ENCODE data around the gene ELP4. TPM values are rescaled to one million over a fixed set of nuclear protein-coding genes. Genes with fewer than 3 reads are reported as not detected.
"Not testable (repeated sequence)": the region's sequence is repeated elsewhere in the genome, so short reads cannot be mapped to it uniquely, and the experiment has no call there.

The ELP4 gene
- total RNA-seq, 1 donor, result 17.7 TPM

GRCh38 chr11:31740131-31740530 is 230.6 kb downstream of the ELP4 start:
- H3K9me3 ChIP-seq (ENCODE audit: low read depth, low read length), result no peaks in the 10 kb centered on the region
- no peak overlapping the region for H3K4me3 ChIP-seq (ENCODE audit: low read length)
- H3K4me1 ChIP-seq (ENCODE audit: insufficient read depth, low read length), result no peaks in the 10 kb centered on the region
- no peaks in the 10 kb centered on the region for H3K27me3 ChIP-seq (ENCODE audit: insufficient read depth, low read length)

- not testable (repeated sequence) for H3K9me3 ChIP-seq (ENCODE audit: low read depth, low read length); H3K4me3 ChIP-seq (ENCODE audit: low read length); H3K4me1 ChIP-seq (ENCODE audit: insufficient read depth, low read length); H3K27me3 ChIP-seq (ENCODE audit: insufficient read depth, low read length)
Observed at GRCh38 chr11:31740731-31741368, 231.3 kb downstream of the ELP4 start.

GRCh38 chr11:31747581-31747980 is 238.0 kb downstream of the ELP4 start:
- Histone ChIP-seq H3K4me1 (ENCODE audit: insufficient read depth, low read length) (no peaks in the 10 kb centered on the region), H3K27me3 (ENCODE audit: insufficient read depth, low read length) (no peaks in the 10 kb centered on the region), H3K4me3 (ENCODE audit: low read length) (no peak overlapping the region), H3K9me3 (ENCODE audit: low read depth, low read length) (no peaks in the 10 kb centered on the region)

- H3K27me3 ChIP-seq (ENCODE audit: insufficient read depth, low read length), result no peaks in the 10 kb centered on the region
- H3K9me3 ChIP-seq (ENCODE audit: low read depth, low read length), result no peaks in the 10 kb centered on the region
- H3K4me1 ChIP-seq (ENCODE audit: insufficient read depth, low read length), result no peaks in the 10 kb centered on the region
- no peak overlapping the region for H3K4me3 ChIP-seq (ENCODE audit: low read length)
Observed at GRCh38 chr11:31757260-31757835, 247.8 kb downstream of the ELP4 start.

GRCh38 chr11:31761636-31762035 is 252.1 kb downstream of the ELP4 start:
- Histone ChIP-seq H3K4me1 (ENCODE audit: insufficient read depth, low read length) (no peaks in the 10 kb centered on the region), H3K27me3 (ENCODE audit: insufficient read depth, low read length) (no peaks in the 10 kb centered on the region), H3K4me3 (ENCODE audit: low read length) (no peak overlapping the region), H3K9me3 (ENCODE audit: low read depth, low read length) (no peaks in the 10 kb centered on the region)

GRCh38 chr11:31763296-31763695 is 253.7 kb downstream of the ELP4 start:
- Histone ChIP-seq H3K4me3 (ENCODE audit: low read length) (no peak overlapping the region), H3K4me1 (ENCODE audit: insufficient read depth, low read length) (no peaks in the 10 kb centered on the region), H3K27me3 (ENCODE audit: insufficient read depth, low read length) (no peaks in the 10 kb centered on the region), H3K9me3 (ENCODE audit: low read depth, low read length) (no peaks in the 10 kb centered on the region)

GRCh38 chr11:31764261-31764660 is 254.7 kb downstream of the ELP4 start:
- H3K9me3 ChIP-seq (ENCODE audit: low read depth, low read length), result no peaks in the 10 kb centered on the region
- H3K4me3 ChIP-seq (ENCODE audit: low read length), result no peak overlapping the region
- no peaks in the 10 kb centered on the region for H3K4me1 ChIP-seq (ENCODE audit: insufficient read depth, low read length)
- H3K27me3 ChIP-seq (ENCODE audit: insufficient read depth, low read length), result no peaks in the 10 kb centered on the region

GRCh38 chr11:31764766-31765165 is 255.2 kb downstream of the ELP4 start:
- H3K4me1 ChIP-seq (ENCODE audit: insufficient read depth, low read length), result no peaks in the 10 kb centered on the region
- no peaks in the 10 kb centered on the region for H3K27me3 ChIP-seq (ENCODE audit: insufficient read depth, low read length)
- H3K9me3 ChIP-seq (ENCODE audit: low read depth, low read length), result no peaks in the 10 kb centered on the region
- no peak overlapping the region for H3K4me3 ChIP-seq (ENCODE audit: low read length)

- Histone ChIP-seq H3K4me1 (ENCODE audit: insufficient read depth, low read length) (no peaks in the 10 kb centered on the region), H3K9me3 (ENCODE audit: low read depth, low read length) (no peaks in the 10 kb centered on the region), H3K27me3 (ENCODE audit: insufficient read depth, low read length) (no peaks in the 10 kb centered on the region), H3K4me3 (ENCODE audit: low read length) (no peak overlapping the region)
Observed at GRCh38 chr11:31767066-31767465, 257.5 kb downstream of the ELP4 start.

GRCh38 chr11:31767685-31768084 is 258.1 kb downstream of the ELP4 start:
- Histone ChIP-seq H3K4me3 (ENCODE audit: low read length) (no peak overlapping the region), H3K9me3 (ENCODE audit: low read depth, low read length) (no peaks in the 10 kb centered on the region), H3K27me3 (ENCODE audit: insufficient read depth, low read length) (no peaks in the 10 kb centered on the region), H3K4me1 (ENCODE audit: insufficient read depth, low read length) (no peaks in the 10 kb centered on the region)

GRCh38 chr11:31768749-31769640 is 259.4 kb downstream of the ELP4 start:
- Histone ChIP-seq H3K9me3 (ENCODE audit: low read depth, low read length) (no peaks in the 10 kb centered on the region), H3K4me3 (ENCODE audit: low read length) (no peak overlapping the region), H3K4me1 (ENCODE audit: insufficient read depth, low read length) (no peaks in the 10 kb centered on the region), H3K27me3 (ENCODE audit: insufficient read depth, low read length) (no peaks in the 10 kb centered on the region)

GRCh38 chr11:31770011-31770700 is 260.6 kb downstream of the ELP4 start:
- Histone ChIP-seq H3K4me3 (ENCODE audit: low read length) (no peak overlapping the region), H3K9me3 (ENCODE audit: low read depth, low read length) (no peaks in the 10 kb centered on the region), H3K4me1 (ENCODE audit: insufficient read depth, low read length) (no peaks in the 10 kb centered on the region), H3K27me3 (ENCODE audit: insufficient read depth, low read length) (no peaks in the 10 kb centered on the region)

GRCh38 chr11:31772412-31772811 is 262.8 kb downstream of the ELP4 start:
- no peaks in the 10 kb centered on the region for H3K4me1 ChIP-seq (ENCODE audit: insufficient read depth, low read length)
- no peaks in the 10 kb centered on the region for H3K9me3 ChIP-seq (ENCODE audit: low read depth, low read length)
- no peaks in the 10 kb centered on the region for H3K27me3 ChIP-seq (ENCODE audit: insufficient read depth, low read length)
- H3K4me3 ChIP-seq (ENCODE audit: low read length), result no peak overlapping the region

GRCh38 chr11:31779374-31779791 is 269.8 kb downstream of the ELP4 start:
- no peaks in the 10 kb centered on the region for H3K9me3 ChIP-seq (ENCODE audit: low read depth, low read length)
- no peak overlapping the region for H3K4me3 ChIP-seq (ENCODE audit: low read length)
- H3K27me3 ChIP-seq (ENCODE audit: insufficient read depth, low read length), result no peaks in the 10 kb centered on the region
- no peaks in the 10 kb centered on the region for H3K4me1 ChIP-seq (ENCODE audit: insufficient read depth, low read length)

GRCh38 chr11:31780078-31780477 is 270.5 kb downstream of the ELP4 start:
- no peaks in the 10 kb centered on the region for H3K27me3 ChIP-seq (ENCODE audit: insufficient read depth, low read length)
- no peaks in the 10 kb centered on the region for H3K9me3 ChIP-seq (ENCODE audit: low read depth, low read length)
- H3K4me1 ChIP-seq (ENCODE audit: insufficient read depth, low read length), result no peaks in the 10 kb centered on the region
- no peak overlapping the region for H3K4me3 ChIP-seq (ENCODE audit: low read length)

Measured in mononuclear cell (primary cell).